Mucosa of gallbladder (tissue), 1 donor: Measurements from ENCODE around the gene NLGN1. TPM values are rescaled to one million over a fixed set of nuclear protein-coding genes. Genes with fewer than 3 reads are reported as not detected.

ENCODE experiments used
- DNase-seq: peaks from one replicate; pipeline ENCODE4 v3.0.0-alpha.2; 2020; ENCODE audit warnings: low spot score
- total RNA-seq: library from RNA; stranded (reverse); gene quantifications from one replicate; pipeline ENCODE4 v1.2.1, GENCODE V29; 2021
- donor health status: DM: no; HTN: no; CAD: no.

The NLGN1 gene
- total RNA-seq, 1 donor from 2014 or later, result 8.8 TPM

GRCh38 chr3:173977747-173978146, 580.2 kb downstream of the NLGN1 start:
- no peak for DNase-seq

- DNase-seq, result no peak
Observed at GRCh38 chr3:173983343-173983742, 585.8 kb downstream of the NLGN1 start.

- no peak for DNase-seq
Observed at GRCh38 chr3:173986861-173987410, 589.4 kb downstream of the NLGN1 start.

- DNase-seq, result no peak
Observed at GRCh38 chr3:173988909-173989308, 591.4 kb downstream of the NLGN1 start.

GRCh38 chr3:173992416-173992815, 594.9 kb downstream of the NLGN1 start:
- no peak for DNase-seq

GRCh38 chr3:173993299-173993698, 595.8 kb downstream of the NLGN1 start:
- no peak for DNase-seq

- DNase-seq, result no peak
Observed at GRCh38 chr3:174000675-174001074, 603.1 kb downstream of the NLGN1 start.

- no peak for DNase-seq
Observed at GRCh38 chr3:174002543-174002942, 605.0 kb downstream of the NLGN1 start.

GRCh38 chr3:174010907-174011306, 613.4 kb downstream of the NLGN1 start:
- no peak for DNase-seq

- no peak for DNase-seq
Observed at GRCh38 chr3:174016186-174016585, 618.6 kb downstream of the NLGN1 start.

GRCh38 chr3:174020156-174020555, 622.6 kb downstream of the NLGN1 start:
- DNase-seq, result no peak

- no peak for DNase-seq
Observed at GRCh38 chr3:174023421-174023820, 625.9 kb downstream of the NLGN1 start.

GRCh38 chr3:174028673-174029072, 631.1 kb downstream of the NLGN1 start:
- no peak for DNase-seq

GRCh38 chr3:174035328-174035886, 637.9 kb downstream of the NLGN1 start:
- DNase-seq, result no peak

- no peak for DNase-seq
Observed at GRCh38 chr3:174046311-174046710, 648.8 kb downstream of the NLGN1 start.

GRCh38 chr3:174049472-174049871, 651.9 kb downstream of the NLGN1 start:
- no peak for DNase-seq

GRCh38 chr3:174051191-174051590, 653.6 kb downstream of the NLGN1 start:
- no peak for DNase-seq

GRCh38 chr3:174058804-174059203, 661.3 kb downstream of the NLGN1 start:
- no peak for DNase-seq

GRCh38 chr3:174060431-174060830, 662.9 kb downstream of the NLGN1 start:
- no peak for DNase-seq

GRCh38 chr3:174061162-174061561, 663.6 kb downstream of the NLGN1 start:
- no peak for DNase-seq

- no peak for DNase-seq
Observed at GRCh38 chr3:174061731-174062130, 664.2 kb downstream of the NLGN1 start.

GRCh38 chr3:174062923-174063322, 665.4 kb downstream of the NLGN1 start:
- no peak for DNase-seq

- no peak for DNase-seq
Observed at GRCh38 chr3:174068035-174068434, 670.5 kb downstream of the NLGN1 start.

GRCh38 chr3:174072675-174073074, 675.1 kb downstream of the NLGN1 start:
- no peak for DNase-seq
